H9 (cell line): ENCODE results near the gene ZNF281. TPM values are rescaled to one million over a fixed set of nuclear protein-coding genes. Genes with fewer than 3 reads are reported as not detected.

Experiments used
- DNase-seq: peaks from one replicate; pipeline ENCODE4 v3.0.0-alpha.2; 2017
- H2AFZ ChIP-seq: one replicate; pipeline ENCODE4 v1.6.1; 2013; ENCODE audit warnings: mild to moderate bottlenecking, low read length, control low read depth, moderate library complexity
- H2AK5ac ChIP-seq: 2 replicates; pipeline ENCODE4 v1.6.1; 2013; ENCODE audit warnings: low read length, control low read depth, mixed read lengths; ENCODE audit not compliant: insufficient read length
- H2BK120ac ChIP-seq: one replicate; pipeline ENCODE4 v1.6.1; 2013; ENCODE audit warnings: low read depth, mild to moderate bottlenecking, low read length, control low read depth, inconsistent platforms; ENCODE audit not compliant: poor library complexity, severe bottlenecking
- H2BK12ac ChIP-seq: 2 replicates; pipeline ENCODE4 v1.6.1; 2013; ENCODE audit warnings: low read length, control low read depth, mixed read lengths, low read depth; ENCODE audit not compliant: insufficient read length
- H2BK15ac ChIP-seq: 2 replicates; pipeline ENCODE4 v1.6.1; 2013; ENCODE audit warnings: low read depth, low read length, control low read depth
- H2BK20ac ChIP-seq: one replicate; pipeline ENCODE4 v1.6.1; 2013; ENCODE audit warnings: low read depth, mild to moderate bottlenecking, low read length, control low read depth, inconsistent platforms; ENCODE audit not compliant: poor library complexity, severe bottlenecking
- H2BK5ac ChIP-seq: 2 replicates; pipeline ENCODE4 v1.6.1; 2013; ENCODE audit warnings: low read length, control low read depth, mixed read lengths; ENCODE audit not compliant: insufficient read length
- H3K14ac ChIP-seq: 2 replicates; pipeline ENCODE4 v1.6.1; 2013; ENCODE audit warnings: low read length, control low read depth; ENCODE audit not compliant: insufficient read depth
- H3K18ac ChIP-seq: 2 replicates; pipeline ENCODE4 v1.6.1; 2013; ENCODE audit warnings: low read depth, mild to moderate bottlenecking, mixed read lengths, low read length, control low read depth; ENCODE audit not compliant: insufficient read length
- H3K23ac ChIP-seq: 2 replicates; pipeline ENCODE4 v1.6.1; 2013; ENCODE audit warnings: low read length, control low read depth, mixed read lengths, low read depth; ENCODE audit not compliant: insufficient read length
- H3K23me2 ChIP-seq: 2 replicates; pipeline ENCODE4 v1.6.1; 2013; ENCODE audit warnings: low read depth, mild to moderate bottlenecking, mixed read lengths, low read length, control low read depth; ENCODE audit not compliant: insufficient read length, poor library complexity, severe bottlenecking
- H3K27ac ChIP-seq: 2 replicates; pipeline ENCODE4 v1.5.1; 2013; ENCODE audit warnings: low read length, control low read depth, mixed read lengths, low read depth; ENCODE audit not compliant: insufficient read length
- H3K27me3 ChIP-seq: 2 replicates; pipeline ENCODE4 v1.6.1; 2013; ENCODE audit warnings: low read length, control low read depth, inconsistent platforms; ENCODE audit not compliant: insufficient read depth
- H3K4ac ChIP-seq: 2 replicates; pipeline ENCODE4 v1.6.1; 2013; ENCODE audit warnings: low read depth, mild to moderate bottlenecking, control low read depth, inconsistent platforms, low read length, moderate library complexity
- H3K4me1 ChIP-seq: 2 replicates; pipeline ENCODE4 v1.6.1; 2013; ENCODE audit warnings: low read length, control low read depth, inconsistent platforms; ENCODE audit not compliant: insufficient read depth
- H3K4me2 ChIP-seq: 2 replicates; pipeline ENCODE4 v1.6.1; 2013; ENCODE audit warnings: low read length, control low read depth, mixed read lengths; ENCODE audit not compliant: insufficient read length, insufficient read depth
- H3K56ac ChIP-seq: 2 replicates; pipeline ENCODE4 v1.6.1; 2013; ENCODE audit warnings: low read depth, mild to moderate bottlenecking, mixed read lengths, low read length, control low read depth; ENCODE audit not compliant: insufficient read length
- H3K79me1 ChIP-seq: 2 replicates; pipeline ENCODE4 v1.6.1; 2013; ENCODE audit warnings: low read depth, mild to moderate bottlenecking, moderate library complexity, low read length, control low read depth, inconsistent platforms; ENCODE audit not compliant: insufficient read depth, poor library complexity, severe bottlenecking
- H3K79me2 ChIP-seq: 2 replicates; pipeline ENCODE4 v1.6.1; 2013; ENCODE audit warnings: low read length, control low read depth, inconsistent platforms; ENCODE audit not compliant: insufficient read depth
- H3K9ac ChIP-seq: 2 replicates; pipeline ENCODE4 v1.6.1; 2013; ENCODE audit warnings: low read length, control low read depth, mixed read lengths; ENCODE audit not compliant: insufficient read length; ENCODE audit errors: extremely low read depth
- H3K9me3 ChIP-seq: one replicate; pipeline ENCODE4 v1.6.1; 2013; ENCODE audit warnings: low read depth, low read length, inconsistent platforms; ENCODE audit not compliant: control insufficient read depth
- H3T11ph ChIP-seq: one replicate; pipeline ENCODE4 v1.6.1; 2013; ENCODE audit warnings: mild to moderate bottlenecking, low read length, control low read depth, inconsistent platforms
- H4K20me1 ChIP-seq: one replicate; pipeline ENCODE4 v1.6.1; 2013; ENCODE audit not compliant: control insufficient read depth, insufficient read length, insufficient read depth
- H4K5ac ChIP-seq: 2 replicates; pipeline ENCODE4 v1.6.1; 2013; ENCODE audit warnings: low read depth, mild to moderate bottlenecking, mixed read lengths, low read length, control low read depth; ENCODE audit not compliant: insufficient read length
- H4K8ac ChIP-seq: replicated peaks from 2 replicates; pipeline ENCODE4 v1.6.1; 2013; ENCODE audit warnings: low read length, control low read depth, mixed read lengths, low read depth; ENCODE audit not compliant: insufficient read length
- H4K91ac ChIP-seq: 2 replicates; pipeline ENCODE4 v1.6.1; 2013; ENCODE audit warnings: low read depth, mild to moderate bottlenecking, moderate library complexity, mixed read lengths, low read length, control low read depth; ENCODE audit not compliant: insufficient read length
- H3K27ac Mint-ChIP-seq, 3 experiments: 2 replicates in 2 of 3; 3 replicates in 1 of 3; pipeline ENCODE4 v1.8.0; 2020 to 2021; ENCODE audit warnings: mixed read lengths in 3 of 3, mild to moderate bottlenecking in 1 of 3, moderate library complexity in 1 of 3
- H3K27me3 Mint-ChIP-seq: 2 replicates; pipeline ENCODE4 v1.8.0; 2021; ENCODE audit warnings: low read depth, mild to moderate bottlenecking, moderate library complexity, mixed read lengths
- H3K36me3 Mint-ChIP-seq, 3 experiments: 2 replicates in 2 of 3; 3 replicates in 1 of 3; pipeline ENCODE4 v1.8.0; 2020 to 2021; ENCODE audit warnings: low read depth in 3 of 3, mixed read lengths in 3 of 3; ENCODE audit not compliant: insufficient read depth in 1 of 3
- H3K4me1 Mint-ChIP-seq, 2 experiments: 2 replicates each; pipeline ENCODE4 v1.8.0; 2020; ENCODE audit warnings: mixed read lengths in 2 of 2
- H3K4me3 Mint-ChIP-seq, 2 experiments: 2 replicates in 1 of 2; 3 replicates in 1 of 2; pipeline ENCODE4 v1.8.0; 2020 to 2021; ENCODE audit warnings: mild to moderate bottlenecking in 2 of 2, mixed read lengths in 2 of 2, moderate library complexity in 1 of 2
- H3K9me3 Mint-ChIP-seq, 2 experiments: 2 replicates in 1 of 2; 3 replicates in 1 of 2; pipeline ENCODE4 v1.8.0; 2020; ENCODE audit warnings: mild to moderate bottlenecking in 2 of 2, mixed read lengths in 2 of 2, moderate library complexity in 1 of 2
- WGBS: extraction: QIAGEN DNeasy Blood & Tissue Kit; methylation state at CpG from one replicate; pipeline ENCODE4 v1.1.7; 2013; ENCODE audit warnings: missing lambda C conversion rate, low lambda C conversion rate, mixed read lengths; ENCODE audit not compliant: insufficient read length; ENCODE audit errors: extremely low coverage; 5-methylcytosine and 5-hydroxymethylcytosine counted together
- total RNA-seq: library from RNA; stranded (reverse); gene quantifications from 2 replicates; pipeline ENCODE4 v1.2.1, GENCODE V29; 2021
- TF ChIP-seq, protein P1 (sequence below): fragments of 200-600 bp; sonication (generic); conservative IDR thresholded peaks from 3 replicates; pipeline ENCODE4 v1.8.0; 2021; ENCODE audit warnings: antibody characterized with exemption, mild to moderate bottlenecking

ZNF281 gene
- total RNA-seq, 1 experiment from 2014 or later, result 75.2 TPM

DNA sequence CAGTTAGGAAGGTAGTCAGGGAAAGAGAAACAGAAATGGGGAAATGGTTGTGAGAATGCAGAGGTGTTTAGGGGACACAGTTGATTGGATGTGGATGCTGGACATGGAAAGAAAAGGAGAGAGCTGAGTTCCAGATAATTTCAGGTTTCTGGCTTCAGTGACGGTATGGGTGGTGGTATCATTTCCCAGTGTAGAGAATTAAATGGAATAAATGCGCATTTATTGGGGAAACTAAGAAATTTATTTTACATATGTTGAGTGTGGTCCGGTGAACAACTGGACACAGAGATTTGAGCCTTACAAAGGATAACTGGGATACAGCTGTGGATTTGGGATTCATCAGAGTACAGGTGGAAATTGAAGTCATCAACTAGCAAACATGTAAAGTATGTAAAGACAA lies 12.4 kb upstream of the ZNF281 start:
- Histone ChIP-seq H3T11ph (no peak overlapping the region), H2BK20ac (no peak overlapping the region), H3K4me1 (no peaks in the 10 kb centered on the region), H3K27ac (peak overlapping the region; percentile 39), H3K79me2 (peaks cover 3% of the 10 kb centered on the region; the same call in 1 of the 2 replicates), H4K91ac (no peak overlapping the region), H3K56ac (no peak overlapping the region), H3K18ac (no peak overlapping the region), H4K8ac (no peak overlapping the region), H3K27me3 (no peaks in the 10 kb centered on the region), H4K5ac (no peak overlapping the region), H3K79me1 (peaks cover 11% of the 10 kb centered on the region), H3K23me2 (no peaks in the 10 kb centered on the region), H3K14ac (no peak overlapping the region), H3K4ac (no peak overlapping the region), H3K23ac (no peak overlapping the region), H2AFZ (no peak overlapping the region), H3K9me3 (no peaks in the 10 kb centered on the region), H2BK120ac (no peak overlapping the region), H2BK5ac (no peak overlapping the region), H4K20me1 (no peaks in the 10 kb centered on the region), H2BK12ac (no peak overlapping the region), H2AK5ac (no peak overlapping the region), H3K4me2 (no peak overlapping the region), H2BK15ac (no peak overlapping the region), H3K9ac (no peak overlapping the region)
- no peak overlapping the region for H3K4me3 Mint-ChIP-seq
- TF ChIP-seq, protein P1, sequence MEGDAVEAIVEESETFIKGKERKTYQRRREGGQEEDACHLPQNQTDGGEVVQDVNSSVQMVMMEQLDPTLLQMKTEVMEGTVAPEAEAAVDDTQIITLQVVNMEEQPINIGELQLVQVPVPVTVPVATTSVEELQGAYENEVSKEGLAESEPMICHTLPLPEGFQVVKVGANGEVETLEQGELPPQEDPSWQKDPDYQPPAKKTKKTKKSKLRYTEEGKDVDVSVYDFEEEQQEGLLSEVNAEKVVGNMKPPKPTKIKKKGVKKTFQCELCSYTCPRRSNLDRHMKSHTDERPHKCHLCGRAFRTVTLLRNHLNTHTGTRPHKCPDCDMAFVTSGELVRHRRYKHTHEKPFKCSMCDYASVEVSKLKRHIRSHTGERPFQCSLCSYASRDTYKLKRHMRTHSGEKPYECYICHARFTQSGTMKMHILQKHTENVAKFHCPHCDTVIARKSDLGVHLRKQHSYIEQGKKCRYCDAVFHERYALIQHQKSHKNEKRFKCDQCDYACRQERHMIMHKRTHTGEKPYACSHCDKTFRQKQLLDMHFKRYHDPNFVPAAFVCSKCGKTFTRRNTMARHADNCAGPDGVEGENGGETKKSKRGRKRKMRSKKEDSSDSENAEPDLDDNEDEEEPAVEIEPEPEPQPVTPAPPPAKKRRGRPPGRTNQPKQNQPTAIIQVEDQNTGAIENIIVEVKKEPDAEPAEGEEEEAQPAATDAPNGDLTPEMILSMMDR, result no peak
- H3K9me3 Mint-ChIP-seq, result no peaks in the 10 kb centered on the region
- DNase-seq, result no peak
- H3K27ac Mint-ChIP-seq, result peak overlapping the region in 2 of 3 experiments; percentile 2 to 22; a peak in 2 of 7 replicates
- H3K27me3 Mint-ChIP-seq, result no peaks in the 10 kb centered on the region
- WGBS, result no CpG with 5 or more reads among the region's 3 CpGs
- peaks cover 31 to 39% (median 31%) of the 10 kb centered on the region in 3 experiments; a peak in 6 of 7 replicates for H3K36me3 Mint-ChIP-seq
- peaks cover 3% of the 10 kb centered on the region in 2 experiments; a peak in 3 of 4 replicates for H3K4me1 Mint-ChIP-seq
